GM19193 (cell line): ENCODE data around the gene CARMIL1.

Source experiments
- POLR2A ChIP-seq: IDR thresholded peaks from 4 replicates; pipeline ENCODE4 v1.6.1; 2011; ENCODE audit not compliant: insufficient read depth, insufficient read length; ENCODE audit errors: extremely low read depth

The CARMIL1 gene

GRCh38 chr6:25290306-25291060 is 11.3 kb downstream of the CARMIL1 start:
- TF ChIP-seq POLR2A = no peak

- no peak for TF ChIP-seq POLR2A
These were observed 13.2 kb downstream of the CARMIL1 start for GRCh38 chr6:25292384-25292783.

DNA sequence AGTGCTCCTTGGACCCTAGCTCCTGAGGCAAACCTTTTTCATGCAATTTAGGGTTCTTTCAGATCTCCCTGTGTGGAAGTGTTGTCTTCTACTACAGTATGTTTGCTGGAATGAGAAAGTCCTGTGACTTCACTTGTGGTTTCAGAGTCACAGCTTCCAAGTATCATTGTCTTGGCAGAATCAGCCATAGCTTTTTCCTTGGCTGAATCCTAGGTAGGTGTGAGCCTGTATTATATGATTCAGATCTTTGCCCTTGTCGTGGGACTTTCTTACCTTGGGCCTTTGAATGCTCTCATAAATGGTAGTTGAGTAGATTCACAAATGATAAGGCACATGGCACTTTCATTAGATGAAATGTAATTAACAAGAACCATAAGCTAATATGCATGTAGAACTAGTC is 16.5 kb downstream of the CARMIL1 start:
- no peak for TF ChIP-seq POLR2A

- TF ChIP-seq POLR2A = no peak
These were observed 17.2 kb downstream of the CARMIL1 start for GRCh38 chr6:25296217-25296905.

DNA sequence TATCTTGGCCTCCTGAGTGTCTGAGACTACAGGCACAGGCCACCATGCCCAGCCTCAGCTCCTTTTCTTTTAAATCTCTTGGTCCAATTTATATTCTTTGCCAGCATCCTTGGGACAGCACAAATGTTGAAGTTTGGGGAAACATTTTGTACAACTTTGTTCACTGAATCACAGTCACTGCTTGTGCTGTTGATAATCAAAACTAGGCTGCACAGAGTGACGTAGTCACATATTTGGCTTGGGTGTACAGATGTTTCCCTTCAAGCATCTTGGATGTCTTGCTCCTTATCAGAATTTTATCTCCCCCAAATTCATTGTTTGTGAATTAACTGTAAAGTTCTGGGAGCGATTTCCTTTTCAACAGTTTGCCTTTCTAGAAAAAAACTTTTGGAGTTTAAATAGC is 17.9 kb downstream of the CARMIL1 start:
- no peak for TF ChIP-seq POLR2A

- TF ChIP-seq POLR2A = no peak
These were observed 18.8 kb downstream of the CARMIL1 start for GRCh38 chr6:25297823-25298522.

DNA sequence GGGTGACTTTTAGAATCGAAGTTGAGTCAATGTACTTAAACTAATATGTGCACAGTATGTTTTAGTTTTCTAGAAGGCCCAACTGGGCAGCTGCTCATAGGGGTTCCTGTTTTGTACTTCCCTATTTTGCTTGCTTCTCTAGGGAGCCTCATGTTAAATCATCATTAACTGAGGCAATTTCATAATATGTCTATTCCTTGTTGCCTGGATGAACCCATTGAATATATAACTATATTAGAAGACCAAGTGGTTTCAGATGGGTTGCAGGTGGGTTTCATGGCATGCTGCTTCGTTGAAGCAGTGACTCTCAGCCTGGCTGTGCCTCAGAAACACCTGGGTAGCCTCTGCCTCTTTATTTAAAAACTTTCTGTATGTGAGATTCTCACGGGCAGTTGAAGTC is 22.2 kb downstream of the CARMIL1 start:
- no peak for TF ChIP-seq POLR2A

GRCh38 chr6:25302151-25302550 is 23.0 kb downstream of the CARMIL1 start:
- TF ChIP-seq POLR2A = no peak

- no peak for TF ChIP-seq POLR2A
These were observed 23.5 kb downstream of the CARMIL1 start for GRCh38 chr6:25302677-25303128.

DNA sequence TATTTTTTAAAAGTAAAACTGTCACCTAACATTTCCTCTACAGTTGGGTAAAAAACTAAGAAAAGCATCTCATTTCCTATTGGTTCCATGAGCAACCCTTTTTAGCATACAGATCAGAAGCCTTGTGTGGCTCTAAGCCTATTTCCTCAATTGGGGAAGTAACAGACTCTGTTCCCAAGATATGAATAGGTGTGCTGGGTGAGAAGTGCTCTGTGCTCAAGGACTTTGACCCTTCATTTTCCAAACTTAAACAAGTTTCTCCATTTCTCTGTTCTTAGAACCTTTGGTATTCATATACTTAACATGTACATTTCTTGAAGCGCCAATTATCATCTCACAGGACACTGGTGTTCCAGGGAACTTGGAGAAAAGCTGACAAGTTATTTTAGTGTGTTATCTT is 24.1 kb downstream of the CARMIL1 start:
- no peak for TF ChIP-seq POLR2A

DNA sequence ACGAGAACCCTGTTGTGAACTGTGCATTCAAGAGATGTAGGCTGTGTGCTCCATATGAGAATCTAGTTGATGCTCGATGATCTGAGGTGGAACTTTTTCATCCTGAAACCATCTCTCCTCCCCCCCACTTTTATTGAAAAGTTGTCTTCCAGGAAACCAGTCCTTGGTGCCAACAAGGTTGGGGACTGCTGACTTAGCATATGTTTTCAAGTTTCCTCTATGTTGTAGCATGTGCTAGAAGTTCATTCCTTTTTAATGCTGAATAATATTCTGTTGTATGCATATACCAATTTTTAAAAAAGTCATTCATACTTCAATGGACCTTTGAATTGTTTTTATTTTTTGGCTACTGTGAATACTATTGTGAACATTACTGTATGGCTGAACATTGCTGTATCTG is 27.2 kb downstream of the CARMIL1 start:
- TF ChIP-seq POLR2A = no peak

DNA sequence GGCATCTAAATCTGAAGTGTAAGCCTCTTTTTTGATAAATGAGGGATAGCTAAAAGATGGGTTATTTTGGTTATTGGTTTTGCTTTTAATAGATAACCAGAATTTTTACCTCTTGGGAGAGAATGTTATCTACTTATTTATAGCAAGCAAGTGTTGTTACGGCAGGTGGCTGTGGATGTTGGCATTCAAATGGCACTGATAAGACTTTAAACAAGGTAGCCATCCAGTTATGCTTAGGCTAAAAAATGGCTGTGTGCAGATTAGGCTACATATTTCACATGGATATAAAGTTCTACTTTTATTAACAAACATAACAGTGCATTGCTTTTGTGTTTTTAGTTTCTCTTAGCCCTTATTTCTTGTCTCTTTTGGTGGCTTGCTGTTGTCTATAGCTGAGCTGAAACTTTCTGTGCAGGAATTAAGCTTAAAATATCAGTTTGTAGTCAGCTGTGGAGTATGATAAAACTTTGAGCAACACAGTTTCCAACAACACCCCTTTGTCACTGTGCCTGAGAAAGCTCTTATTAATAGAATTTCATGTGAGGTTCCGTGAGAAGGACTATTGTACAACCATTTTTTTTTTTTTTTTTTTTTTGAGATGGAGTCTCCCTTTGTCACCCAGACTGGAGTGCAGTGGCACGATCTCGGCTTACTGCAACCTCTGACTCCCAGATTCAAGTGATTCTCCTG is 28.8 kb downstream of the CARMIL1 start:
- TF ChIP-seq POLR2A = no peak

GRCh38 chr6:25309886-25310285 is 30.7 kb downstream of the CARMIL1 start:
- TF ChIP-seq POLR2A = no peak

GRCh38 chr6:25311331-25311840 is 32.2 kb downstream of the CARMIL1 start:
- TF ChIP-seq POLR2A = no peak

- TF ChIP-seq POLR2A = no peak
These were observed 33.0 kb downstream of the CARMIL1 start for GRCh38 chr6:25312034-25312620.

- no peak for TF ChIP-seq POLR2A
These were observed 33.5 kb downstream of the CARMIL1 start for GRCh38 chr6:25312703-25313102.
